ENCODE results near the gene MT3.
"Not testable (repeated sequence)": the region's sequence is repeated elsewhere in the genome, so short reads cannot be mapped to it uniquely, and the experiment has no call there.

Gene MT3

GRCh38 chr16:56580391-56581048 lies 8.8 kb upstream of the MT3 start:
- no peak for DNase-seq (ENCODE audit: low read depth in 2 of 2)

DNA sequence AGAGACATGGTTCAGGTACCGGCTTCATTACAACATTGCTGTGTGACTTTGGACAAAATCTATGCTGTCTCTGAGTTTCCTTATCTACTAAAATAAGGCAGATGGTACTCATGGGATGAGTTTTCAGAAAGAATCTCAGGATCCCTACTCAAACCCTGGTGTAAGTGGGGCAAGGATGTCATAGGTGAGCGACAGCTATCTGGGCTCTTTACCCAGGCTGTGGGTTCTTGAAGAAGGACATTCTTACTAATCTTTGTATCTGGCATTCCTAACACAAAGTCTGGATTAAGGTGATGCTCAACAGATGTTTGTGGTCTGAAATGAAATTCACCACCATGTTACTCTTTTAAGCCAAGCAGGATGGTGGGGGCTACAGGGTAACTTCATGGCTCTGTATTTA lies 6.4 kb upstream of the MT3 start:
- not testable (repeated sequence) for DNase-seq (ENCODE audit: low read depth in 2 of 2)

DNA sequence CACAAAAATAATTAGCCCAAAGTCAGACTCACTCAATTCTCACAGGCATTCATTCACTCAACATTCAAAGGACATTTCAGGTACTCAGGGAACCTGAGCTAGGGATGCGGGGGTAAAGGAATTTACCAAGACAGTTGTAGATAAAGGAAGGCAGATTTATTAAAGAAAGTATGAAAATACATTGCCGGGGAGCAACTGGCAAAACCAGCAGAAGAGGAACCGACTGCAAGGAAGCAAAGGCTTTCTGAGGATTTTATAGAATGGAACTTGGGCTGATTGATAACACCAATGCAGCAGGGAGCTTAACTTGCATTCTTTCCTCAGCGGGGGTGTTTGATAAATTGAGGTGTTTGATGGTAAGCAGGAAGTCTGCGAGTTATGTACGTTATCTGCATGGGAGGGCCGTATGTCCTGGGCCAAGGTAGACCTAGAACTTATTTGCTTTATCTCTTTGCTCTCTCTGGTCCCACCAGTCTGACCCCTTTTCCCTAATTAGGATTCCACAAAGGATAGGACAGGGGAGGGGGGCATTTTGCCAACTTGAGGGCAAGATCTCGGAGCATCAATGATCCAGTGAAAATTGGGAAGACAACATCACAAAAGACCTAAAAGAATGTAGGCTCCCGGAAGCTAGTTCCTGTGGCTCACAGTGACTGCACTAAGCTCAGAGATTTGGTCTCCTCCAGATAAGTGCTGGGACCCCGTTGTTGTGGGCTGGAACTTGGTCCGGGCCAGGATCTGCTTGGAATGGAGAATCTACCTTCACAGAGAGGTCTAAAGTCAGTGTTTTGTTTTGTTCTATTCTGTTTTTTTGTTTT lies 5.8 kb upstream of the MT3 start:
- DNase-seq (ENCODE audit: low read depth in 2 of 2): no peak

DNA sequence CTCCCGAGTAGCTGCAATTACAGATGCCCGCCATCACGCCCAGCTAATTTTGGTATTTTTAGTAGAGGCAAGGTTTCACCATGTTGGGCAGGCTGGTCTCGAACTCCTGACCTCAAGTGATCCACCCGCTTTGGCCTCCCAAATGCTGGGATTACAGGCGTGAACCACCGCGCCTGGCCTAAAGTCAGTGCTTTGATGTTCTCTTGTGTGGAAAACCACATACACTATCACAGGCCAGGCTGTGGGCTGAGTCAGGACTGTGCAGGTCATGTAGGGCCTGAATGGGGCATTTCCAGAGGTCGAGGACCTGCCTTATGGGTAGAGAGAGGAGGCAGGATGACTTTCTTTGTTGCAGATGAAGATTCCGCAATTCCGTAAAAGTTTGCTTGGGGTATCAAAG lies 5.1 kb upstream of the MT3 start:
- DNase-seq (ENCODE audit: low read depth in 2 of 2): no peak

DNA sequence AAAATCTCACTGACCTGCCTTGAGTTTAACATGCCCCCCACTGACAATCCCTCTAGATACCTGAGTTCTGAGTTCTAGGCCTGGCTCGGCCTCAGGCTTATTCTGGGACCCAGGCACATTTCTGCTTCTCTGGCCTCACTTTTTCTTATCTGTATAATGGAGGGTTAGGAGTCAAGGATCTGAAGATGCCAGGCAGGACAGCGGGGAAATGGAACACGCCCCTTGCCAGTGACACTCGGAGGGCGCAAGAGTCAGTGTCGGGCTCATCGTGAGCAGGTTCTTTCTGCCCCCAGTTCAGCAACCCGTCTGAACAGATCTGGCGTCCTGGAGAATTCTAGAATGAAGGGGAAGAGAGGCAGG lies 567 bp upstream of the MT3 start:
- DNase-seq (ENCODE audit: low read depth in 2 of 2): no peak

- no peak for DNase-seq (ENCODE audit: low read depth in 2 of 2)
Observed at GRCh38 chr16:56591377-56592060, 2.2 kb downstream of the MT3 start.

DNA sequence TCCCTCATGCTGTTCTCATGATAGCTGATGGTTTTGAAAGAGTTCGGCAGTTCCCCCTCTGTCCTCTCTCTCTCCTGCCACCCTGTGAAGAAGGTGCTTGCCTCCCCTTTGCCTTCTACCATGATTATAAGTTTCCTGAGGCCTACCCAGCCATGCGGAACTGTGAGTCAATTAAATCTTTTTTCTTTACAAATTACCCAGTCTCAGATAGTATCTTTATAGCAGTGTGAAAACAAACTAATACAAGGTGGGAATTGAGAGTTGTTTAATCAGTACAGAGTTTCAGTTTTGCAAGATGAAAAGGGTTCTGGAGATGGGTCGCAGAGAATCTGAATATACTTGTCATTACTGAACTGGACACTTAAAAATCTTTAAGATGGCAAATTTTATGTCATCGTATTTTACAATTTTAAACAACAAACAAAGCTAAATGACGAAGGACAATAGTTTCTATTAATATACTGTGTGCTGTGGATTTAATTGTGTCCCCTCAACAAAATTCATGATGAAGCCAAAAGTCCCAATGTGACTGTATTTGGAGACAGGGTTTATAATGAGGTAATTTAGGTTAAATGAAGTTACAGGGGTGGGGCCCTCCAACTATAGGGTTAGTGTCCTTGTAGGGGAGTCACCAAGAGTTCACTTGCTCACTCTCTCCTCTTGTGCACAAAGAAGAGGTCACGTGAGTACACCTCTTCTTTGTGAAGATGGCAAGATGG lies 4.4 kb downstream of the MT3 start:
- no peak for DNase-seq (ENCODE audit: low read depth in 2 of 2)

- no peak for DNase-seq (ENCODE audit: low read depth in 2 of 2)
Observed at GRCh38 chr16:56594292-56594619, 4.9 kb downstream of the MT3 start.

DNA sequence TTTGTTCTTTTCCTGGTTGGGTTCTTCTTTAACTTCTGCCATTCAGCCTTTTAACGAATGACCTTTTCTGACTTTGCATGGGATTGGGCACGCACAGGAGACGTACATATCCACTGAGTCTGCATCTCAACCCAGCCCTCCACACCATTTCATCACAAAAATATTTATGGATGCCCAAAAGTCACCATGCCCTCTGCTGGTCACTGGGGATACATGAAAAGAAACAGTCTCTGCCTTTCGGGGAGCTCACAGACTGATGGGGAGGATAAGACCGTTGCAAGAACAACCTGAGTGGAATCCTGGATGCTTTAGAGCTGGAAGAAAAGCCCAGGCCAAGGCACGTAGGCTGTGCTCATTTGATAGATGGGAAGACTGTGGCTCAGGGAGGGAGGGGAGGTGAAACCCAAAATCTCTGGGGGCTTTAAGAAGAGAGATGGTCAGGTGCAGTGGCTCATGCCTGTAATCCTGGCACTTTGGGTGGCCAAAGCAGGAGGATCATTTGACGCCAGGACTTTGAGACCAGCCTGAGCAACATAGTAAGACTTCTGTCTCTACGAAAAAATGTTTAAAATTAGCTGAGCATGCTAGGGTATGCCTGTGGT lies 11.2 kb downstream of the MT3 start:
- no peak for DNase-seq (ENCODE audit: low read depth in 2 of 2)

- DNase-seq (ENCODE audit: low read depth in 2 of 2): no peak
Observed at GRCh38 chr16:56601325-56601724, 12.0 kb downstream of the MT3 start.

DNA sequence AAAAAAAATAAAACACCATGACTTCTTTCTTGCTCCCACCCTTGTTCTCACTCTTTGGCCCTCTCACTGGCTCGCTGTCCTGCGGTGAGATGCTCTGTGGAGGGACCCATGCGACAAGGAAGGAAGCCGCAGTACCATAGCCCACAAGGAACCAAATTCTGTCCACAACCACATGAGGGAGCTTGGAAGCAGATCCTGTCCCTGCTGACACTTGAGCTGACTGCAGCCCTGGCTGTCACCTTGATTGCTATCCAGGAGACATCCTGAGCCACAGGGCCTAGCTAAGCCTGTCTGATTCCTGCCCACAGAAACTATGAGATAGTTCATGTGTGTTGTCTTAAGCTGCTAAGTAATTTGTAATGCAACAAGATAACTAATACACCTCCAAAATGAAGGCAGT lies 14.3 kb downstream of the MT3 start:
- no peak for DNase-seq (ENCODE audit: low read depth in 2 of 2)

- DNase-seq (ENCODE audit: low read depth in 2 of 2): no peak
Observed at GRCh38 chr16:56604966-56605365, 15.6 kb downstream of the MT3 start.

DNA sequence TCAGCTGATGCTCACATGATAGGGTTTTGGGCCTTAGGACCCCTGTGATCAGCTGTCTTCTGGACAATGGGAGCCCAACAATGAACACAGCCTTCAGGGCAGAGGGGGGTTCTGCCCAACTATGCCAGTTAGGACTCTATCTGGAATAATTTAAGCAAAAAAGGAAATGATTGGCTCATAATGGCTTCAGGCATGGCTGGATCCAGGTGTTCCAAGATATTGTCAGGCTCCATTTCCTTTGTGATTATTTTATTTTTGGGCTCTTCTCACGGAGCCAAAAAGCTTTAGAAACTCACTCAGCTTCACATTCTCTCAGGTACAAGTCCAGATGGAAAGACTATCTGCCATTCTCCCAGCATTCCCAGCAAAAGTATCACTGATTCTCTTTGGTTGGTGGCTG lies 16.1 kb downstream of the MT3 start:
- no peak for DNase-seq (ENCODE audit: low read depth in 2 of 2)

DNA sequence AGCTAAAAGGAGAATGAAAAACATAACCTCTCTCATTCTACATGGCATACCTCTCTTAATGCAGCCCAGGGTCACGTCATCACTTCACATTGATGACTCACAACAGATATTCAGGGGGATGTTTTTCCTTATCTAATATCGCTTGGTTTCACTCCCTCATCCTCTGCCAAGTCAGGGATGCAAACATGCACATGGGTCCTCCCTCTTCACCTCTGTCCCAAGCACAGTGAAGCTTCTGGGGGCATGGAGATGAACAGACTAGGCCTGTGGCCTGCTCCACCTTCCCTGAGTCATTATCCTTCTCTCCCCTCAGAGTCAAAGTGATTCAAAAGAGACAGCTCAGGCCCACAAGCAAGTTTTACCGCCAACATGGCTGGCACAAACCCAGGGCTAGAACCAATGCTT lies 16.7 kb downstream of the MT3 start:
- no peak for DNase-seq (ENCODE audit: low read depth in 2 of 2)

- DNase-seq (ENCODE audit: low read depth in 2 of 2): no peak
Observed at GRCh38 chr16:56606476-56607108, 17.3 kb downstream of the MT3 start.

GRCh38 chr16:56607109-56607618 lies 17.8 kb downstream of the MT3 start:
- no peak for DNase-seq (ENCODE audit: low read depth in 2 of 2)

GRCh38 chr16:56607675-56608042 lies 18.3 kb downstream of the MT3 start:
- no peak for DNase-seq (ENCODE audit: low read depth in 2 of 2)

DNA sequence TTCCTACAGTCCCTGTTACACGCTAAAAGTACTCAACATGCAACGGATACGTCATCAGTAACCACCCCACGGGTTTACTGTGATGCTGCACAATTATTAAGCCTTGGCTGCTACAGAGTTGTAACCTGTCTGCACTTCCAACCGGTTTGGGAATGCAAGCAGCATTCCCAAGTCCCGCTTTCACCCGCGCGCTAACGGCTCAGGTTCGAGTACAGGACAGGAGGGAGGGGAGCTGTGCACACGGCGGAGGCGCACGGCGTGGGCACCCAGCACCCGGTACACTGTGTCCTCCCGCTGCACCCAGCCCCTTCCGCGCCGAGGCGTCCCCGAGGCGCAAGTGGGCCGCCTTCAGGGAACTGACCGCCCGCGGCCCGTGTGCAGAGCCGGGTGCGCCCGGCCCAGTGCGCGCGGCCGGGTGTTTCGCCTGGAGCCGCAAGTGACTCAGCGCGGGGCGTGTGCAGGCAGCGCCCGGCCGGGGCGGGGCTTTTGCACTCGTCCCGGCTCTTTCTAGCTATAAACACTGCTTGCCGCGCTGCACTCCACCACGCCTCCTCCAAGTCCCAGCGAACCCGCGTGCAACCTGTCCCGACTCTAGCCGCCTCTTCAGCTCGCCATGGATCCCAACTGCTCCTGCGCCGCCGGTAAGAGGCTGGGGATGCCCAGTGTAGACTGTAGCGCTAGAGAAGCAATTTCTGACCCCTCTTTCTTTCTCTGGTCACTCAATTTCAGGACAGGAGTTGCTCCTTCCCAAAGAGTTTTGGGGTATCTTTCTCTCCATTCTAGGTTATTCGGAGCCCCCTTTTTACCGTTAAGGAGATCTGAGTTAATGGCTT lies 18.9 kb downstream of the MT3 start, which contains the start of gene MT2A:
Gene MT2A (plus strand): TSS at position 542 of the 833 bp plus-strand sequence. CDS start 72 bp downstream, at position 614.
- DNase-seq (ENCODE audit: low read depth in 2 of 2): peak; percentile 67 to 68

GRCh38 chr16:56608876-56609462 lies 19.6 kb downstream of the MT3 start:
- DNase-seq (ENCODE audit: low read depth in 2 of 2): no peak

DNA sequence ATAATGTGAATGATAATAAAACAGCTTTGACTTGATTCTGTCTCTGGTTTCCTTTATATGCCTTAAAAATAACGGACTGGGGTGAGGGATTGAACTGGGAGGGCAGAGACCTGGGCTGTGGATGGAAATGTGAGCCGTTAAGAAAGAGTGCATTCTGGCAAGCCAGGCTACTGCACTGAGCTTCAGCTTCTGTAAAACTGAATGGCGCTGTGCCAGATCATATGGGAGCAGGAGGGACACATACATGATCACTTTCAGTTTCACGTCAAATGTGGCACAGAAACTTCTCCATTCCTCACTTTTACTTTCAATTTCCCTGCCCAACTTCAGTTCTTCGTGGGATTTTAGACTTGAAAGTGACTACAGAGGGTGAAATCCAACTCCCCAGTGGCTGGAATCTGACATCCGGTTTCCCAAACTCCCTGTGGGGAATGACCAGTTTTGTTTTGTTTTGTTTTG lies 20.2 kb downstream of the MT3 start:
- DNase-seq (ENCODE audit: low read depth in 2 of 2): peak in 1 of 2 donors; percentile 40
